NCI-H69 (cell line): ENCODE measurements around the gene ADPRHL1.

Experiments used
- DNase-seq: peaks from one replicate; lab custom pipeline; 2025; lab: John Stamatoyannopoulos, UW

The ADPRHL1 gene

GRCh38 chr13:113452942-113453901, at the start of gene ADPRHL1:
TSS of gene ADPRHL1 (minus strand) at chr13:113453488. CDS start at chr13:113453437, 51 bp downstream.
- DNase-seq, result no peak

GRCh38 chr13:113502686-113503085, 49.4 kb upstream of the ADPRHL1 start:
- no peak for DNase-seq

- DNase-seq, result no peak
These were observed 47.4 kb upstream of the ADPRHL1 start for GRCh38 chr13:113500530-113501265.

GRCh38 chr13:113499936-113500335, 46.6 kb upstream of the ADPRHL1 start:
- DNase-seq, result no peak

GRCh38 chr13:113498905-113499304, 45.6 kb upstream of the ADPRHL1 start:
- no peak for DNase-seq

- no peak for DNase-seq
These were observed 43.9 kb upstream of the ADPRHL1 start for GRCh38 chr13:113497217-113497616.

- DNase-seq, result no peak
These were observed 42.4 kb upstream of the ADPRHL1 start for GRCh38 chr13:113495494-113496210.

GRCh38 chr13:113493315-113493951, 40.1 kb upstream of the ADPRHL1 start:
- DNase-seq, result peak; percentile 84

- DNase-seq, result no peak
These were observed 38.7 kb upstream of the ADPRHL1 start for GRCh38 chr13:113491982-113492381.

GRCh38 chr13:113491418-113491883, 38.2 kb upstream of the ADPRHL1 start:
- DNase-seq, result peak; percentile 76

GRCh38 chr13:113490496-113491417, 37.5 kb upstream of the ADPRHL1 start, which contains the start of gene DCUN1D2:
TSS of gene DCUN1D2 (minus strand) at chr13:113490711. CDS start at chr13:113490669, 42 bp downstream.
- DNase-seq, result peak; percentile 100

GRCh38 chr13:113489549-113490495, 36.5 kb upstream of the ADPRHL1 start:
- DNase-seq, result peak; percentile 90

- DNase-seq, result no peak
These were observed 35.9 kb upstream of the ADPRHL1 start for GRCh38 chr13:113489171-113489548.

GRCh38 chr13:113488283-113488682, 35.0 kb upstream of the ADPRHL1 start:
- DNase-seq, result no peak

GRCh38 chr13:113486698-113487097, 33.4 kb upstream of the ADPRHL1 start:
- no peak for DNase-seq

- DNase-seq, result no peak
These were observed 32.3 kb upstream of the ADPRHL1 start for GRCh38 chr13:113485545-113485944.

- DNase-seq, result no peak
These were observed 30.4 kb upstream of the ADPRHL1 start for GRCh38 chr13:113483504-113484293.

- DNase-seq, result no peak
These were observed 29.8 kb upstream of the ADPRHL1 start for GRCh38 chr13:113483081-113483480.
